Measurements from ENCODE around the gene TLK1. TPM values are rescaled to one million over a fixed set of nuclear protein-coding genes. Genes with fewer than 3 reads are reported as not detected.

The TLK1 gene
- total RNA-seq, 1 experiment from 2014 or later: 101 TPM

DNA sequence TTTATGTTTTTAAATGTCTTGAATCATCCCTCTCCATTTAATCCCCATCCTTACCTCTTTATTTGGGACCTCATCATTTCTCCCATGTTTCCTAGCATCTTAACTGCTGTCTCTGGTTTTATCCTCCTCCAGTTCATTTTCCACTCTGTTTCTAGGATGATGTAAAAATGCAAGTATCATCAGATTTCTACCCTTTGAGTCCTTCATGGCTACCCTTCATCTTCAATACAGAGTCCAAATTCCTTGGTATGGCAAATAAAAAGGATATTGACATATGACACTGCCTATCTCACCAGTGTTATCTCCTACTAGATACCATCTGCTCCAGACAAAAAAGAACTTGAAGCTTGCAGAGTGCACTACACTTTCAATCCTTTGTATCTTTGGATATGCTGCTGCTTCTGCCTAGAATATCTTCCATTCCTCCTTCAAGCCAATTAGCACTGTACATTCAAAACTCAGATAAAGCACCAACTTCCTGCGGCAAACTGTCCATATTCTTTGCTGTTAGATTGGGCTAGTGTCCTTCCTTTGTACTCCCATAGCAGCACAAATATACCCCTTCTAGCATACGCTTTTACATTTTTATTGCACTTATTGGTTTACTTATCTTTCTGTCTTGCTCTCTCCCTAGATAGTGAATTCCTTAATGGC is 24.6 kb upstream of the TLK1 start:
- POLR2A ChIA-PET (ENCODE audit: unreplicated experiment): no interaction called here
- Histone ChIP-seq H3K4me3 (no peak overlapping the region), H3K4me2 (no peak overlapping the region), H3F3A (ENCODE audit: insufficient read depth, low read depth) (no peaks in the 10 kb centered on the region), H3K27ac (no peak overlapping the region), H3K79me2 (ENCODE audit: low read depth) (no peaks in the 10 kb centered on the region), H3K9me2 (ENCODE audit: insufficient read depth) (no peaks in the 10 kb centered on the region), H3K36me3 (ENCODE audit: low read depth) (no peaks in the 10 kb centered on the region), H4K20me1 (ENCODE audit: insufficient read depth) (no peaks in the 10 kb centered on the region), H3K27me3 (ENCODE audit: insufficient read depth, low read depth) (no peaks in the 10 kb centered on the region), H3K9me3 (ENCODE audit: insufficient read depth, low read depth) (no peaks in the 10 kb centered on the region), H3K4me1 (replicated peaks; ENCODE audit: insufficient read depth) (no peaks in the 10 kb centered on the region), H2AFZ (no peak overlapping the region)
- no peak for TF ChIP-seq EZH2 (IDR thresholded peaks at IDR 0.05; ENCODE audit: low read depth)
- TF ChIP-seq, protein P1, sequence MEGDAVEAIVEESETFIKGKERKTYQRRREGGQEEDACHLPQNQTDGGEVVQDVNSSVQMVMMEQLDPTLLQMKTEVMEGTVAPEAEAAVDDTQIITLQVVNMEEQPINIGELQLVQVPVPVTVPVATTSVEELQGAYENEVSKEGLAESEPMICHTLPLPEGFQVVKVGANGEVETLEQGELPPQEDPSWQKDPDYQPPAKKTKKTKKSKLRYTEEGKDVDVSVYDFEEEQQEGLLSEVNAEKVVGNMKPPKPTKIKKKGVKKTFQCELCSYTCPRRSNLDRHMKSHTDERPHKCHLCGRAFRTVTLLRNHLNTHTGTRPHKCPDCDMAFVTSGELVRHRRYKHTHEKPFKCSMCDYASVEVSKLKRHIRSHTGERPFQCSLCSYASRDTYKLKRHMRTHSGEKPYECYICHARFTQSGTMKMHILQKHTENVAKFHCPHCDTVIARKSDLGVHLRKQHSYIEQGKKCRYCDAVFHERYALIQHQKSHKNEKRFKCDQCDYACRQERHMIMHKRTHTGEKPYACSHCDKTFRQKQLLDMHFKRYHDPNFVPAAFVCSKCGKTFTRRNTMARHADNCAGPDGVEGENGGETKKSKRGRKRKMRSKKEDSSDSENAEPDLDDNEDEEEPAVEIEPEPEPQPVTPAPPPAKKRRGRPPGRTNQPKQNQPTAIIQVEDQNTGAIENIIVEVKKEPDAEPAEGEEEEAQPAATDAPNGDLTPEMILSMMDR (conservative IDR thresholded peaks at IDR 0.05): no peak
- intact Hi-C loops (cut with micrococcal nuclease; ENCODE audit: unreplicated experiment): no loop called here
- no peak for DNase-seq
- CTCF ChIA-PET: no interaction called here
- BruUV-seq (replicated peaks): no TSS peak

DNA sequence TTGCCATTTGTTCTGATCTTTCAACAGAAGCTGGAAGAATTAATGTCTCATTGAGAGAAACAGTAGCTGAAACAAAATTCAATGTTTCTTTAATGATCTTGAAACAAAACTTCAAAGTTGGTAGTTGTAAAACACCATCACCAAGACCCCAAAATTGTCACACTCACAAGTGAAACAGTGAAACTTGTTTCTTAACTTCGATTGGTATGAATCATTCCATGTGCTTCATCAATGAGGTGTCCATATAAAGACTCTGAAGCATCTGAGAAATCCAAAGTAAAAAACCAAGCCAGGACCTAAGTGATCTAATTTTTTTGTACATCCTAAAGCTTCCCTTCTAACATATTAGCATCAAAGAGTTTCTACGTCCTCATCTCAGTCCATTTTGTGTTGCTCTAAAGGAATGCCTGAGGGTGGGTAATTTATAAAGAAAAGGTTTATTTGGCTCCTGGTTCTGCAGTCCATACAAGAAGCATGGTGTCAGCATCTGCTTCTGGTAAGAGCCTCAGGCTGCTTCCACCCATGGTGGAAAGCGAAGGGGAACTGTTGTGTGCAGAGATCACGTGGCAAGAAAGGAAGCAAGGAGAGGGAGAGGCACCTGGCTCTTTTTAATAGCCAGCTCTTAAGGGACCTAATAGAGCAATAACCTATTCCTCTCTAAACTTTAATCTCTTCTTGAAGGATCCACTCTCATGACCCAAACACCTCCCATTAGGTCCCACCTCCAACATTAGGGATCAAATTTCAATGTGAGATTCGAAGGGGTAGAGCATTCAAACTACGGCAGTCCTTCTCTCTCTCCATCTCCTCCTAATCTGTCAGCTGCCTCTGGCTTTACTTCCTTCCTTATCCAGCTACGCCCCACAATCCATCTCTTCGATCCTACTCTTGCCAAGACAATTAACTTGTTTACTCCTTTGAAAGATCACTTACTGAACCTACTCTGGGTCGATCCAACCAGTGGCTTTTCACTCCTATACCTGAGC is 20.7 kb upstream of the TLK1 start:
- Histone ChIP-seq H3K9me2 (ENCODE audit: insufficient read depth) (no peaks in the 10 kb centered on the region), H3K4me1 (replicated peaks; ENCODE audit: insufficient read depth) (0 out of 2 replicates have a peak, but pooled peaks cover 6% of the 10 kb centered on the region), H3F3A (ENCODE audit: insufficient read depth, low read depth) (no peaks in the 10 kb centered on the region), H3K4me2 (no peak overlapping the region), H2AFZ (no peak overlapping the region), H3K4me3 (no peak overlapping the region), H3K27me3 (ENCODE audit: insufficient read depth, low read depth) (no peaks in the 10 kb centered on the region), H3K79me2 (ENCODE audit: low read depth) (no peaks in the 10 kb centered on the region), H3K9me3 (ENCODE audit: insufficient read depth, low read depth) (no peaks in the 10 kb centered on the region), H3K36me3 (ENCODE audit: low read depth) (no peaks in the 10 kb centered on the region), H4K20me1 (ENCODE audit: insufficient read depth) (no peaks in the 10 kb centered on the region), H3K27ac (no peak overlapping the region)
- no peak for DNase-seq
- BruUV-seq (replicated peaks): no TSS peak
- TF ChIP-seq, protein P1 (conservative IDR thresholded peaks at IDR 0.05): no peak
- TF ChIP-seq EZH2 (IDR thresholded peaks at IDR 0.05; ENCODE audit: low read depth): no peak
- intact Hi-C loops (cut with micrococcal nuclease; ENCODE audit: unreplicated experiment): no loop called here
- POLR2A ChIA-PET (ENCODE audit: unreplicated experiment): interaction anchor here (0.7 kb wide), 1 partner anchor 21 kb away, joined by 7 read pairs; no protein-coding TSS in a partner anchor
- CTCF ChIA-PET: interaction anchor here (0.6 kb wide), 1 partner anchor 241 kb away, joined by 5 read pairs; no protein-coding TSS in a partner anchor

DNA sequence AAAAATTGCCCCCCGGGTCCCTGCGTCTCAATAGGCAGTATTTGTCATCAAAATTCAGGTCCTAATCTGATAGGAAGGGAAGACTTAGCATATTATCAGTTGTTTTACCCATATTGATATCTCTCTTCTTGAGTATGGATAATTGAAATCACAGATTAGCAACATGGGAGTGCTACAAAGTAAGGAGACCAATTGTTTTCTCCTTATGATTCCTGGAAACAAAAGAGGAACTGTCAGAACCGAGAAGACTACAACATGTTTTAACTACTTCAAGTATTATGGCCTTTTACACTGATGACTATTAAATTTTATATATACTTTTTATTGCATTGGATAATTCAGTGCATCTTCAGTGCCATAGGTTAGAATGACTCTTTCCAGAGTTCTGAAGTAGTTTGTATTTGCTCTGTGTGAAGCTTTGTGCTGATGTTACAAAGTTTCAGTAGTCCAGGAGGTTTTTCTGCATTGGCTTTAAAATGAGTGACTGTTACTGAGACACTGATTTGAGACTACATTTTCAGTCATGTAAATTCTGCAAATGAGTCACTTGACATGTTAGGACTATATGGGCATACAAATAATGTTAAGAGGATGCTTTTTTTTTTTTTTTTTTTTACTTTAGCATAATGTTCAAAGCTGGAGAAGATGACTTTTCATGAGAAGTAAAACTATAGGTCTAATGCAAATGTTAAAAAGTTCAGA is 19.7 kb upstream of the TLK1 start:
- no peak for TF ChIP-seq EZH2 (IDR thresholded peaks at IDR 0.05; ENCODE audit: low read depth)
- TF ChIP-seq, protein P1 (conservative IDR thresholded peaks at IDR 0.05): no peak
- H3K36me3 ChIP-seq (ENCODE audit: low read depth): no peaks in the 10 kb centered on the region
- no peaks in the 10 kb centered on the region for H4K20me1 ChIP-seq (ENCODE audit: insufficient read depth)
- no peaks in the 10 kb centered on the region for H3K9me2 ChIP-seq (ENCODE audit: insufficient read depth)
- no peak for DNase-seq
- H3K27ac ChIP-seq: no peak overlapping the region
- H3F3A ChIP-seq (ENCODE audit: insufficient read depth, low read depth): no peaks in the 10 kb centered on the region
- H3K4me3 ChIP-seq: no peak overlapping the region
- H3K4me2 ChIP-seq: no peak overlapping the region
- no peaks in the 10 kb centered on the region for H3K27me3 ChIP-seq (ENCODE audit: insufficient read depth, low read depth)
- no peaks in the 10 kb centered on the region for H3K9me3 ChIP-seq (ENCODE audit: insufficient read depth, low read depth)
- H2AFZ ChIP-seq: no peak overlapping the region
- POLR2A ChIA-PET (ENCODE audit: unreplicated experiment): no interaction called here
- CTCF ChIA-PET: interaction anchor here (0.6 kb wide), 1 partner anchor 242 kb away, joined by 5 read pairs; no protein-coding TSS in a partner anchor
- no TSS peak for BruUV-seq (replicated peaks)
- H3K79me2 ChIP-seq (ENCODE audit: low read depth): no peaks in the 10 kb centered on the region
- intact Hi-C loops (cut with micrococcal nuclease; ENCODE audit: unreplicated experiment): no loop called here
- H3K4me1 ChIP-seq (replicated peaks; ENCODE audit: insufficient read depth): 0 out of 2 replicates have a peak, but pooled peaks cover 6% of the 10 kb centered on the region

Measured in PC-9 (cell line).